ENCODE measurements around the gene MRPL32.

MRPL32 gene

DNA sequence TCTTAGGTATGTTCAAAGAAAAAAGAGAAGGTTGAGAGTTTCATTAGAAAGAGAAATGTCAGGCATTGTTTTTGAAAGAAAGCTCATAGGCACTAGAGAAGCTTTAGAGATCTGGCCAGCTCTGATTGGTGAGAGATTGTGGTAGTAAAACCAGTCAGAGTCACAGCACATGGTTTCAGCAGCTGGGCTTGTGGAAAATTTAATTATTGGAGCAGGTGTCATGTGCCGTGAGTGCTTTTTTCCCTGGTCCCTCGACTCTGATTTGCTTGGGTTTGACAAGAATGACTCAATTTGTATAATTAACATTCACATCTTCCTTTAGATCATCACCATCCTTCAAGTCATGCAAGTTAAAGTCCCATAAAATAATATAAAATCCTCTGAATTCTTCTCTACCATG is 35.2 kb downstream of the MRPL32 start:
- DNase-seq: no peak

DNA sequence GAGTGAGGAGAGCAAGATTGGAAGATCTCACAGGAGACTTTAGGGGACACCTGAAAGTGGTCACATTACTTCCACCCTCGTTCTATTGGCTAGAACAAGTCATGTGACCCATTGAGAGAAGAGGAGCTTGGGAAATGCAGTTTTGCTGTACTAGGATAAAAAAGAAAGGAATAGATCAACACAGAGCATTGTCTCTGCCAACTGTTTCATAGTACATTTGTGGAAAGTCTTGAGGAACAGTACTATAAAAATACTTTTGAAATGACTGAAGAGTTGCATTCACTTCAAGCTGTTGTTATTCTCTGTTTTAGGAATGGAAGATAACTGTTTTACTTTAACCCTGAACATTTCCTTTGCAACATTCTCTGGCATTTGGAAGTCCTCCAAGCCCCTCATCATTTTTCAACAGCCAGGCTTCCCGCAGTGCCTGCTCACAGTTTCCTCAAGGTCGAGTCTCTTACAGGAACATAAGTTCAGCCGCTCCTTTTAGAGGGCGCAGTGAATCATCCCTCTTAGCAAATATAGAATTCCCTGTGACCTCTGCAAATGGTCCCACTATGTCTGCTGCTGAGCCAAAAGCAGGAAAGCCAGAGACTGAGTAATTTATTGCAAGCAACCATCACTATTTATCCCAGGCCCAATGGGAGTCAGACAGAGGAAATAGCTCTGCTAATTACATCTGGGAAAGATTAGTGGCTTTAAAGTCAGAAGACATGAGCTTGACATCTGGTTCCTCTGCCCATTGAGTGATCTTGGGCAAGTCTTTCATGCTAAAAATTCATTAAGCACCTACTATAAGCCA is 40.7 kb downstream of the MRPL32 start:
- DNase-seq: no peak

GRCh38 chr7:42976371-42976770 is 44.2 kb downstream of the MRPL32 start:
- DNase-seq: no peak

DNA sequence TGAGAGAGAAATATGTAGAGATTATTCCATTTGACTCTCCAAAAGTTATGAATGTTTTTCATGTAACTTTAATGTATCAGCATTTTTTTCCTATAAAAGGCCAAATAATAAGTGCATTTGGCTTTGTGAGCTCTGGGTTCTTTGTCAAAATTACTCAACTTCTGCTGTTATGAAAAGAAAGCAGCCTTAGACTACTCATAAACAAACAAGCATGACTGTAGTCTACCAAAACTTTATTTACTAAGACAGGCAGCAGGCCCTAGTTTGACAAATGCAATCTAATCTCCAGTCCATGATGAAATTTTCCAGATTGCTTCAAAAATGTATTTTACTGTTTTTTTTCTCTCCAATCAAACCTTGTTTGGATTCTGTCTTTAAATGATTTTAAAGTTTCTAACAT is 46.3 kb downstream of the MRPL32 start:
- DNase-seq: no peak

DNA sequence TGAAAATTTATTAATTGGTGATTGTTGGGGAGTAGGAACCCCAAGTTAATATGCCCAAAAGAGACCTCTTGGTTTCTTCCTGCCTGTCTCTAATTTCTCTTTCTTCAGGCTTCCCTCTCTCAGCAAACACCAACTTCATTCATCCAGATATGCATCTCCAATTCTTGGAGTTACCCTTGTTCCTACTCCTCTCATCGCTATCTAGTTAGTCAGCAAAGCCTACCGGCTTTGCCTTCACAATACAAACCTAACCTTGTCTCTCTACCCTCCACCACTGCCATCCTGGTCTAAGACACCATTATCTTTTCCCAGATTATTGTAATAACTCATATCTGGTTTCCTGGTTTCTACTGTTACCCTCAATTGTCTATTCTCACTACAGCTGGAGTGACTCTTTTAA is 47.9 kb downstream of the MRPL32 start:
- DNase-seq: no peak

GRCh38 chr7:42980514-42980913 is 48.3 kb downstream of the MRPL32 start:
- no peak for DNase-seq

- no peak for DNase-seq
Measured at GRCh38 chr7:42981601-42982000, 49.4 kb downstream of the MRPL32 start.

DNA sequence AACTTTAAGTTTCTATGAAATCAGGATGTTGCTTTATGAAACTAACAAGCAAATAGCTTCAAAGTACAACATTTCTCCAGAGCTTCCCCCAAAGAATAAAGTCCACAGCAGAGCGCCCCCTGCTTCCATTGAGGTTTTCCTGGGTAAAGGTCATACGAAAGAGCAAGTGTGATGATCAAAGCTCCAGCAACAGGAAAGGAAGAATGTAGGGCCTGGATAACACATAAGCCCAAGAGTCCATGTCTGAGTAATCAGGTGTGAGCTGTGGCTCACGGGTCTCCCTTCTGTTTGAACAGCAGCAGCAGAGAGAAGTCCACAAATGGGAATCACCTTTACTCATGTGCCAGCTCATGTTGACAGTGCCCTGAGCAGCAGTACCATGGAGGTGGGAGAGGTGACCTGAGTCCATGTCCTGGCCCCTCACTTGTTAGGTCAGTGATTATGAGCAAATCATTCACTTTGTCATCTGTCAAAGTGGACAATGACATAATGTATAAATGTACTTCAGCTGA is 50.5 kb downstream of the MRPL32 start:
- DNase-seq: no peak

DNA sequence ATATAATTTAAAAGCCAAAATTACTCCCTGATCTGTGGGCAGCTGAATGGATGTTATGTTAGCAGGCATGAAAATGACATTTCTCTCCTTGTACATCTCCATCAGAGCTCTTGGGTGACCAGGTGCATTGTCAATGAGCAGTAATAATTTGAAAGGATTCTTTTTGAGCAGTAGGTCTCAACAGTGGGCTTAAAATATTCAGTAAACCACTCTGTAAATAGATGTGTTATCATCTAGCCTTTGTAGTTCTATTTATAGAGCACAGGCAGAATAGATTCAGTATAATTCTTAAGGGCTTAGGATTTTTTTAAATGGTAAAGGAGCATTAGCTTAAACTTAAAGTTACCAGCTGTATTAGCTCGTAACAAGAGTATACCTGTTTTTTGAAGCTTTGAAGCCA is 52.0 kb downstream of the MRPL32 start:
- DNase-seq: no peak

DNA sequence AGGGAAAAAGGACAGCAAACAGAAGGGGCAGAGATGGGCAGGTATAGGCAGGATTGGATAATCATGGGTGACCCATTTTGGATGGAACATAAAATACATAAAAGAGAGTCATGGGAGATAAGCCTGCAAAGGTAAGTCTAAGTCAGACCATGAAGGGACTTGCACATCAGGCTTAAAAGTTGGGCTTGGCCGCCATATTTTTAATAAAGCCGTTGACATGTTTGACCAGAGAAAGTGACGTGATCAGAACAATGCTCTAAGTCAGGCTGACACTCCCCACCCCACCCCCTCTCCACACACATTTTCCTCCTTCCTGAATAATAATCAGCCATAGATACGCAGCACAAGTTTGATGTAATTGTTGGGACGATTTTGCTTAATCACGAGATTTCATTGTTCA is 54.0 kb downstream of the MRPL32 start:
- no peak for DNase-seq

- no peak for DNase-seq
Measured at GRCh38 chr7:42986781-42987248, 54.6 kb downstream of the MRPL32 start.
